ENCODE results near the gene PMIS2. TPM values are rescaled to one million over a fixed set of nuclear protein-coding genes. Genes with fewer than 3 reads are reported as not detected.

Gene PMIS2
- total and polyA plus RNA-seq, 11 donors, result not detected

DNA sequence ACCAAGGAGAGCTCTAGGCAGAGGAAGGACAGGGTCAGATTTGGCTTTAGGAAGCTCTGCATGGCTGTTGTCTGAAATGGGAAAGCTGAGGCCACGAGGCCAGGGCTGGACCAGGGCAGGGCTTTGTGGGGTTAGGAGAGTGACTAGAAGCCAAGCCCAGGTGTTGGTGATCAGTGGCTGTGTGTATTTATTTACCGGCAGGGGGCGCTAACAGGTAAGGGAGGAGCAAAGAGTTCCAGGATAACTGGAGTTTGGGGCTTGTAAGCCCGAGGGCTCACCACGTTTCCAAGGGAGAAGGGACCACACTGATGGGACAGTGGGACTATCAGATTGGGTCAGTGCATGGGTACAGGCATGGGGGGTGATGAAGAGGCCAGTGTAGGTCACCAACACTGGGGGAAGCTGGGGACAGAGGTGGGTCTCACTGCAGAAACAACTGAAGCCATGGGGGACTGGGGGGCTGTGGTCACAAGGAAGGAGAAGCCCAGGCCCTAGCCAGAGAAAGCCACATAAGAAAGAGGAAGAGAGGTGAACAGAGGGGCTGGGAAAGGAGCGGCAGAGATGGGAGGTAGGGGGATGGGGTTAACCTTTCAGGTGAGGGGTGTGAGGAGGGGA is 36.7 kb upstream of the PMIS2 start:
- DNase-seq (peak in 3 of 5 donors; percentile 48 to 52 (median 50)), ATAC-seq (no peak)
- H3K9me3 ChIP-seq, result no peaks in the 10 kb centered on the region
- H3K4me3 ChIP-seq, result no peak overlapping the region
- no peak for TF ChIP-seq POLR2A (IDR thresholded peaks at IDR 0.05)
- TF ChIP-seq, protein P1, sequence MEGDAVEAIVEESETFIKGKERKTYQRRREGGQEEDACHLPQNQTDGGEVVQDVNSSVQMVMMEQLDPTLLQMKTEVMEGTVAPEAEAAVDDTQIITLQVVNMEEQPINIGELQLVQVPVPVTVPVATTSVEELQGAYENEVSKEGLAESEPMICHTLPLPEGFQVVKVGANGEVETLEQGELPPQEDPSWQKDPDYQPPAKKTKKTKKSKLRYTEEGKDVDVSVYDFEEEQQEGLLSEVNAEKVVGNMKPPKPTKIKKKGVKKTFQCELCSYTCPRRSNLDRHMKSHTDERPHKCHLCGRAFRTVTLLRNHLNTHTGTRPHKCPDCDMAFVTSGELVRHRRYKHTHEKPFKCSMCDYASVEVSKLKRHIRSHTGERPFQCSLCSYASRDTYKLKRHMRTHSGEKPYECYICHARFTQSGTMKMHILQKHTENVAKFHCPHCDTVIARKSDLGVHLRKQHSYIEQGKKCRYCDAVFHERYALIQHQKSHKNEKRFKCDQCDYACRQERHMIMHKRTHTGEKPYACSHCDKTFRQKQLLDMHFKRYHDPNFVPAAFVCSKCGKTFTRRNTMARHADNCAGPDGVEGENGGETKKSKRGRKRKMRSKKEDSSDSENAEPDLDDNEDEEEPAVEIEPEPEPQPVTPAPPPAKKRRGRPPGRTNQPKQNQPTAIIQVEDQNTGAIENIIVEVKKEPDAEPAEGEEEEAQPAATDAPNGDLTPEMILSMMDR (IDR thresholded peaks at IDR 0.05), result peak; percentile 56 to 85 (median 72)
- peaks cover 0 to 12% (median 0%) of the 10 kb centered on the region in 9 donors for H3K36me3 ChIP-seq
- intact Hi-C loops (cut with DNase I), result loop anchor here in 9 of 10 donors (2.0 to 10.0 kb wide), 5 partner anchors 63 to 168 kb away; partner anchors contain the start of genes KMT2B (in 4 of the 9) and HAUS5 (in 3 of the 9)
- H3K4me1 ChIP-seq, result peaks cover 4 to 26% (median 16%) of the 10 kb centered on the region in 12 donors
- no peak overlapping the region for H3K27ac ChIP-seq
- no peaks in the 10 kb centered on the region for H3K27me3 ChIP-seq
- 20 to 24% (median 23%) methylated on average over 6 of the region's 6 CpGs for WGBS, 4 donors

DNA sequence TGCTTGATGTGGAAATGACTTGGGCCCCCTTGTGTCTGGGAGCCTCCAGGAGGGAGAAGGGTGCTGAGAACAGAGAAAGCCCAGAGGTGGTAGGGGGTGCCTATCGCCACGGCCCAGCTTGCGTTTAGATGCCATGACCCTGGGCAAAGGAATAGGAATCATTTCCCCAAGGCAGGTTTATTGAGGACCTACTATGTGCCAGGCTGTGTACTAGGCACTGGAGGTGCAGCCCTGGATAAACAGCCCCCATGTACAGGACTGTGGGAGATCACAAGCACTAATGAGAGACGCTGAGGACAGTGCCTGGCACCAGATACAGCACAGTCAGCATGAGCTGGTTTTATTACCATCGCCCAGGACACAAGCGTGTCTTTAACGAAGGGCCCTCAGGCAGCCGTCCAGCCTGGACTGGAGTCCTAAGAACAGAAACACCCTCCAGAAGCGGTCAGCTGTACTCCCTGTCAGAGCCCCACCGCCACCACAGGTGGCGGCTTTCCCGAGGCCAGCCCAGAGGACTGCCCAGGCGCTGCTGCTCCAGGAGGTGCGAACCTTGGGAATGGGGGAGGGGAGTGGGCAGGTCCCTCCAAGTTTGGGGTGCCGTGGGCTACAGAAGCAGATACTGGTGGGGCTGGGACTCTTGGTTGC is 36.0 kb upstream of the PMIS2 start:
- ATAC-seq (no peak), DNase-seq (peak in 1 of 5 donors; percentile 20)
- H3K4me3 ChIP-seq, result no peak overlapping the region
- peaks cover 0 to 12% (median 0%) of the 10 kb centered on the region in 9 donors for H3K36me3 ChIP-seq
- no peaks in the 10 kb centered on the region for H3K27me3 ChIP-seq
- H3K4me1 ChIP-seq, result peaks cover 0 to 19% (median 11%) of the 10 kb centered on the region in 12 donors
- no peaks in the 10 kb centered on the region for H3K9me3 ChIP-seq
- 91 to 94% (median 93%) methylated on average over 15 of the region's 15 CpGs for WGBS, 4 donors
- no peak for TF ChIP-seq POLR2A (IDR thresholded peaks at IDR 0.05)
- TF ChIP-seq, protein P1 (IDR thresholded peaks at IDR 0.05), result no peak
- no peak overlapping the region for H3K27ac ChIP-seq
- intact Hi-C loops (cut with DNase I), result loop anchor here in 9 of 10 donors (2.0 to 10.0 kb wide), 5 partner anchors 62 to 167 kb away; partner anchors contain the start of genes KMT2B (in 4 of the 9) and HAUS5 (in 3 of the 9)

DNA sequence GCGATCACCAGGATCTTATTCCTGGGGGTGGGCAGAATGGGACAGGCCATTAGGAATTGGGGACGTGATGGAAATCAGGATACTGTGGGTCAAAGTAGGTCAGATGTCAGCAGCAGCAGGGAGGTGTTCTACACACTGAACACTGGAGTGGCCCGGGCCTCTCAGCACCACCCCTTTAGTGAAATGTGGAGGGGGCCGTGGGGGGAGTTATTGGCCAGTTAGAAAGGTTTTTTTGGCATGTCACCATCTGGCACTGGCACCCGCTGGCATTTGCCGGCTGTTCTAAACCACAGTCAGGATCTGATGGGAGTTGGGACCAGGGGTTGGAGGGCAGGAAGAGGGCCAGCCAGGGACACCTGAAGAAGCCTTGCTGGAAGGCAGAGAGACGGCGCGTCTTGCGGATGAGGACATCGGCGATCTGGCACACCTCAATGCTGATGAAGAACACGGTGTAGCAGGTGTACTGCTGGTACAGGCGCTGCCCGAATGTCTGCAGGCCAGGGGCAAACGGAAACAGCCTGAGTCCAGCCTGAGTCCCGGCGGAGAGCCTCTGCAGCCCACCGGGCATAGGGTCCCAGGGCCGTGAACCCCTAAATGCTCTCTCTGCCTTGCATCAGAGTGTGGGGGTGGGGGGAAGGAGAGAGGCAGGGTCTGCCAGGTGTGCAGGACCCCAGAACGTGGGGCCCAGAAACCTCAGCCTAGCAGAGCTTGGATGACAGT is 34.7 kb upstream of the PMIS2 start:
- WGBS, 4 donors, result 82 to 88% (median 86%) methylated on average over 21 of the region's 21 CpGs
- TF ChIP-seq, protein P1 (IDR thresholded peaks at IDR 0.05), result no peak
- no peak for TF ChIP-seq POLR2A (IDR thresholded peaks at IDR 0.05)
- Histone ChIP-seq H3K27me3 (peaks cover 0 to 2% (median 0%) of the 10 kb centered on the region in 9 donors), H3K4me1 (peaks cover 0 to 13% (median 7%) of the 10 kb centered on the region in 12 donors), H3K9me3 (no peaks in the 10 kb centered on the region), H3K4me3 (no peak overlapping the region), H3K27ac (no peak overlapping the region), H3K36me3 (peaks cover 0 to 12% (median 0%) of the 10 kb centered on the region in 9 donors)
- intact Hi-C loops (cut with DNase I), result no loop called here
- no peak for ATAC-seq
- DNase-seq, result no peak
